Upper lobe of left lung (tissue), 6 donors: ENCODE measurements around the gene SNX33. TPM values are rescaled to one million over a fixed set of nuclear protein-coding genes. Genes with fewer than 3 reads are reported as not detected.

Experiments
- ATAC-seq, 2 donors: fragments of 200-7000 bp; cut with Tn5 transposase; one replicate each; pipeline ENCODE4 v1.9.1; 2022; ENCODE audit warnings: mild to moderate bottlenecking in 2 of 2, moderate library complexity in 2 of 2; ENCODE audit not compliant: low FRiP score in 2 of 2
- DNase-seq, 2 donors: peaks; one replicate each; pipeline ENCODE4 v3.0.0-alpha.2; 2019 to 2020
- H3K27ac ChIP-seq, 4 donors: fragments of 200-600 bp; sonication (generic); one replicate each; pipeline ENCODE4 v1.5.1; 2016 to 2019
- H3K27me3 ChIP-seq, 4 donors: fragments of 200-600 bp; sonication (generic); one replicate each; pipeline ENCODE4 v1.5.1; 2017 to 2019
- H3K36me3 ChIP-seq, 4 donors: fragments of 200-600 bp; sonication (generic); one replicate each; pipeline ENCODE4 v1.5.1; 2016 to 2019
- H3K4me1 ChIP-seq, 4 donors: fragments of 200-600 bp; sonication (generic); one replicate each; pipeline ENCODE4 v1.5.1; 2018 to 2019
- H3K4me3 ChIP-seq, 4 donors: fragments of 200-600 bp; sonication (generic); one replicate each; pipeline ENCODE4 v1.5.1; 2017 to 2019; ENCODE audit warnings: mild to moderate bottlenecking in 2 of 4, moderate library complexity in 1 of 4
- H3K9me3 ChIP-seq, 4 donors: fragments of 200-600 bp; sonication (generic); one replicate each; pipeline ENCODE4 v1.5.1; 2018 to 2019
- EP300 ChIP-seq, 4 donors: sonication (generic); formaldehyde crosslinking; IDR thresholded peaks; one replicate each; pipeline ENCODE4 v1.5.1; 2017; ENCODE audit warnings: antibody characterized with exemption in 4 of 4, control low read depth in 2 of 4
- POLR2A ChIP-seq, 4 donors: fragments of 450-650 bp; IDR thresholded peaks; one replicate each; pipeline ENCODE4 v1.5.1; 2016 to 2017; ENCODE audit warnings: antibody characterized with exemption in 4 of 4, mild to moderate bottlenecking in 2 of 4
- POLR2AphosphoS5 ChIP-seq, 2 donors: sonication (generic); formaldehyde crosslinking; IDR thresholded peaks; one replicate each; pipeline ENCODE4 v1.5.1; 2017; ENCODE audit warnings: antibody characterized with exemption in 2 of 2
- WGBS, 2 donors: methylation state at CpG; one replicate each; pipeline ENCODE4 v1.1.5; 2017 to 2018; 5-methylcytosine and 5-hydroxymethylcytosine counted together
- total RNA-seq, 6 donors: library from RNA; depleted of rRNA in 4 of 6; stranded (reverse); fragments of >200 nt in 4 of 6; gene quantifications; one replicate each; pipeline versions ENCODE4 v1.1.0 to v1.2.1, GENCODE V29; 2016 to 2021
- TF ChIP-seq, protein P1 (sequence below), 6 experiments: fragments of 450-650 bp in 4 of 6; fragments of 200-600 bp in 2 of 6; sonication (generic) in 2 of 6; IDR thresholded peaks; one replicate each; pipeline ENCODE4 v1.5.1; 2016 to 2019; ENCODE audit warnings: antibody characterized with exemption in 6 of 6
- donor health status: DM: no; HTN: no; CAD: no; lungs with moderate emphysema.
- donor health status: DM: no; HTN: yes; CAD: no; lungs with severe emphysema.

The SNX33 gene
- total RNA-seq, 6 donors from 2014 or later: 26.7 to 46.1 (median 31.7) TPM

DNA sequence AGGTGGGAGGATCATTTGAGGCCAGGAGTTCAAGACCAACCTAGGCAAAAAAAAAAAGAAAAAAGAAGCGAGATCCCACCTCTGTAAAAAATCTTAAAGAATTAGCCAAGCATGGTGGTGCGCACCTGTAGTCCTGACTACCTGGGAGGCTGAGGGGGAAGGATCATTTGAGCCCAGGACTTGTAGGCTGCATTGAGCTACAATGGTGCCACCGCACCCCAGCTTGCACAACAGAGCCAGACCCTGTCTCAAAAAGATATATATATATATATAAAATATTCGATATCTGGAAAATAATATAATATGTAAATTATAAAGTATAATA lies 6.6 kb upstream of the SNX33 start:
- no peaks in the 10 kb centered on the region for H3K27me3 ChIP-seq
- peak overlapping the region in 3 of 4 donors; percentile 92 to 96 (median 93) for H3K27ac ChIP-seq
- no peak overlapping the region for H3K4me3 ChIP-seq
- 70 to 78% methylated on average over 4 of the region's 4 CpGs for WGBS, 2 donors
- peaks cover 32 to 44% (median 38%) of the 10 kb centered on the region in 4 donors for H3K4me1 ChIP-seq
- no peaks in the 10 kb centered on the region for H3K9me3 ChIP-seq
- ATAC-seq (no peak), DNase-seq (no peak)
- TF ChIP-seq, protein P1, sequence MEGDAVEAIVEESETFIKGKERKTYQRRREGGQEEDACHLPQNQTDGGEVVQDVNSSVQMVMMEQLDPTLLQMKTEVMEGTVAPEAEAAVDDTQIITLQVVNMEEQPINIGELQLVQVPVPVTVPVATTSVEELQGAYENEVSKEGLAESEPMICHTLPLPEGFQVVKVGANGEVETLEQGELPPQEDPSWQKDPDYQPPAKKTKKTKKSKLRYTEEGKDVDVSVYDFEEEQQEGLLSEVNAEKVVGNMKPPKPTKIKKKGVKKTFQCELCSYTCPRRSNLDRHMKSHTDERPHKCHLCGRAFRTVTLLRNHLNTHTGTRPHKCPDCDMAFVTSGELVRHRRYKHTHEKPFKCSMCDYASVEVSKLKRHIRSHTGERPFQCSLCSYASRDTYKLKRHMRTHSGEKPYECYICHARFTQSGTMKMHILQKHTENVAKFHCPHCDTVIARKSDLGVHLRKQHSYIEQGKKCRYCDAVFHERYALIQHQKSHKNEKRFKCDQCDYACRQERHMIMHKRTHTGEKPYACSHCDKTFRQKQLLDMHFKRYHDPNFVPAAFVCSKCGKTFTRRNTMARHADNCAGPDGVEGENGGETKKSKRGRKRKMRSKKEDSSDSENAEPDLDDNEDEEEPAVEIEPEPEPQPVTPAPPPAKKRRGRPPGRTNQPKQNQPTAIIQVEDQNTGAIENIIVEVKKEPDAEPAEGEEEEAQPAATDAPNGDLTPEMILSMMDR (IDR thresholded peaks at IDR 0.05): no peak
- TF ChIP-seq POLR2A (IDR thresholded peaks at IDR 0.05) (no peak), EP300 (IDR thresholded peaks at IDR 0.05) (no peak), POLR2AphosphoS5 (IDR thresholded peaks at IDR 0.05) (no peak)
- peaks cover 0 to 3% (median 0%) of the 10 kb centered on the region in 4 donors for H3K36me3 ChIP-seq

DNA sequence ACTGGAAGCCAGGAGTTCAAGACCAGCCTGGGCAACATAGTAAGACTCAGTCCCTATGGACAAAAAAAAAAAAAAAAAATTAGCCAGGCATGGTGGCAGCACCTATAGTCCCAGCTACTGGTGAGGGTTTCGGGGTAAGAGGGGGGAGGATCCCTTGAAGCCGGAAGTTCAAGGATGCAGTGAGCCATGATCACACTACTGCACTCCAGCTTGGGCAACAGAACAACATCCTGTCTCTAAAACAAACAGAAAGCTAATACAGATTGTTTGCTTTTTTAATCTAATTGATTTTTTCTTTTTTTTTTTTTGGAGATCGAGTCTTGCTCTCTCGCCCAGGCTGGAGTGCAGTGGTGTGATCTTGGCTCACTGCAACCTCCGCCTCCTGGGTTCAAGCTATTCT lies 6.1 kb upstream of the SNX33 start:
- no peaks in the 10 kb centered on the region for H3K9me3 ChIP-seq
- peaks cover 36 to 46% (median 41%) of the 10 kb centered on the region in 4 donors for H3K4me1 ChIP-seq
- H3K27ac ChIP-seq: no peak overlapping the region
- H3K27me3 ChIP-seq: no peaks in the 10 kb centered on the region
- H3K36me3 ChIP-seq: peaks cover 0 to 3% (median 0%) of the 10 kb centered on the region in 4 donors
- no peak for TF ChIP-seq EP300 (IDR thresholded peaks at IDR 0.05)
- TF ChIP-seq, protein P1 (IDR thresholded peaks at IDR 0.05): no peak
- no peak for TF ChIP-seq POLR2AphosphoS5 (IDR thresholded peaks at IDR 0.05)
- no peak for TF ChIP-seq POLR2A (IDR thresholded peaks at IDR 0.05)
- ATAC-seq (no peak), DNase-seq (no peak)
- 74 to 75% methylated on average over 5 of the region's 5 CpGs for WGBS, 2 donors
- H3K4me3 ChIP-seq: no peak overlapping the region

DNA sequence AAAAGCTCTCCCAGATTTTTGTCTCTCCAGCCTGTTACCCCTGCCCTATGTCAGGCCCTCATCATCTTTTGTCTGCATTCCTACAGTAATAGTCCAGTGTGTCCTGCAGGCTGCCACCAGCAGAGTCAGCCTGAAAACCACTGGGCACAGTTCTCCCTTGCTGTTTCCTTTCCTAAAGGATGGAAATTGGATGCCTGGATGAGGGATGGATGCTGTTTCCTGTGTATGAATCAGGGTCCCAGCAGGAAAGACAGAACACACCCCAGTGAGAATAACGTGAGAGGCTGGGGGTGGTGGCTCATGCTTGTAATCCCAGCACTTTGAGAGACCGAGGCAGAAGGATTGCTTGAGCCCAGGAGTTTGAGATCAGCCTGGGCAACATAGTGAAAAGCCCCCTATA lies 3.3 kb upstream of the SNX33 start:
- no peak overlapping the region for H3K4me3 ChIP-seq
- TF ChIP-seq EP300 (IDR thresholded peaks at IDR 0.05): no peak
- no peak for TF ChIP-seq POLR2AphosphoS5 (IDR thresholded peaks at IDR 0.05)
- TF ChIP-seq POLR2A (IDR thresholded peaks at IDR 0.05): no peak
- TF ChIP-seq, protein P1 (IDR thresholded peaks at IDR 0.05): no peak
- DNase-seq: no peak
- H3K4me1 ChIP-seq: peaks cover 23 to 33% (median 29%) of the 10 kb centered on the region in 4 donors
- no peaks in the 10 kb centered on the region for H3K27me3 ChIP-seq
- H3K27ac ChIP-seq: no peak overlapping the region
- no peak for ATAC-seq
- 74 to 79% methylated on average over 2 of the region's 2 CpGs for WGBS, 2 donors
- H3K36me3 ChIP-seq: peaks cover 0 to 1% (median 0%) of the 10 kb centered on the region in 4 donors
- H3K9me3 ChIP-seq: no peaks in the 10 kb centered on the region

DNA sequence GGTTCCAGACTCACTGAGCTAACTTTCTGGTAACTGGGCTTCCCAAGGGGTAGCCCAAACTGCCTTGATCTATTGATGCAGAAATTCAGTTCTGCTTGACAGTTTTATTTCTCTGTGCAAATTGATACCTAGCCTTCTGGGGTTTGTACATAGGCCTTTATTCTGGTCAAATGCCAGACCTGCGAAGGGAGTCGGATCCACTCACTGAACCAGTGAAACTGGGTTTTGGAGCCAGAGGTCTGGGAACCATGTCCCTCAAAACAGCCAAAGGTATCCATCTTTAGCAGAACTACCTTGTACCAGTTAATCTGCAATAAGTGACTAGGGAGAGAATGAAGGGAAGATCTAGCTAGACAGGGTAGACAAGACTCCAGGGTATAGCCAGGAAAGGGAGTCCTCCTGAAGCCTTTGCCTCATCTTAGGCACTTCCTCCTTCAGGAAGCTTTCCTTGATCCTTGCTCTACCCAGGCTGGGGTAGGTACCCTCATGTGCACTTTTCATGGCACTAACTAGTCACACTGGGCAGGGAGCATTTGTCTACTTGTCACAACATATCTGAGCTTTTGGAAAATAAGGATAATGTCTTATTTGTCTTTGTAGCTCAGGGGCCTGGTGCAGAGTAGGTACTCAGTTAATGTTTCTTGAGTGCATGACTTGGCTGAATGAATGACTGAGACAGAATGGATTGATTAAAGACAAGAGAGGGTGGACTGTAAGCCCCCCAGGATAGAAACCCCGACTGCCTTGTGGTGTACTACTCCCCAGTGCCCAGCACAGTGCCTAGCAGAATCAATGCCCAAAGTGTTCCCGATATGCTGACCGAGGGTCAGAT lies 1.4 kb upstream of the SNX33 start:
- 32 to 55% methylated on average over 3 to 5 of the region's 5 CpGs for WGBS, 2 donors

More for the DNA sequence above, 1.4 kb upstream of the SNX33 start:
- Histone ChIP-seq H3K27me3 (no peaks in the 10 kb centered on the region), H3K9me3 (no peaks in the 10 kb centered on the region), H3K4me3 (peak overlapping the region; percentile 63 to 82 (median 78)), H3K36me3 (peaks cover 0 to 14% (median 2%) of the 10 kb centered on the region in 4 donors), H3K4me1 (peaks cover 34 to 43% (median 40%) of the 10 kb centered on the region in 4 donors), H3K27ac (peak overlapping the region; percentile 93 to 98 (median 96))
- TF ChIP-seq EP300 (IDR thresholded peaks at IDR 0.05) (no peak), POLR2A (IDR thresholded peaks at IDR 0.05) (no peak), POLR2AphosphoS5 (IDR thresholded peaks at IDR 0.05) (no peak)
- TF ChIP-seq, protein P1 (IDR thresholded peaks at IDR 0.05): no peak
- DNase-seq (no peak), ATAC-seq (no peak)
